ENCODE data around the gene CAMK2A. TPM values are rescaled to one million over a fixed set of nuclear protein-coding genes. Genes with fewer than 3 reads are reported as not detected.

Gene CAMK2A
- polyA plus RNA-seq, 1 donor: 1.1 TPM

DNA sequence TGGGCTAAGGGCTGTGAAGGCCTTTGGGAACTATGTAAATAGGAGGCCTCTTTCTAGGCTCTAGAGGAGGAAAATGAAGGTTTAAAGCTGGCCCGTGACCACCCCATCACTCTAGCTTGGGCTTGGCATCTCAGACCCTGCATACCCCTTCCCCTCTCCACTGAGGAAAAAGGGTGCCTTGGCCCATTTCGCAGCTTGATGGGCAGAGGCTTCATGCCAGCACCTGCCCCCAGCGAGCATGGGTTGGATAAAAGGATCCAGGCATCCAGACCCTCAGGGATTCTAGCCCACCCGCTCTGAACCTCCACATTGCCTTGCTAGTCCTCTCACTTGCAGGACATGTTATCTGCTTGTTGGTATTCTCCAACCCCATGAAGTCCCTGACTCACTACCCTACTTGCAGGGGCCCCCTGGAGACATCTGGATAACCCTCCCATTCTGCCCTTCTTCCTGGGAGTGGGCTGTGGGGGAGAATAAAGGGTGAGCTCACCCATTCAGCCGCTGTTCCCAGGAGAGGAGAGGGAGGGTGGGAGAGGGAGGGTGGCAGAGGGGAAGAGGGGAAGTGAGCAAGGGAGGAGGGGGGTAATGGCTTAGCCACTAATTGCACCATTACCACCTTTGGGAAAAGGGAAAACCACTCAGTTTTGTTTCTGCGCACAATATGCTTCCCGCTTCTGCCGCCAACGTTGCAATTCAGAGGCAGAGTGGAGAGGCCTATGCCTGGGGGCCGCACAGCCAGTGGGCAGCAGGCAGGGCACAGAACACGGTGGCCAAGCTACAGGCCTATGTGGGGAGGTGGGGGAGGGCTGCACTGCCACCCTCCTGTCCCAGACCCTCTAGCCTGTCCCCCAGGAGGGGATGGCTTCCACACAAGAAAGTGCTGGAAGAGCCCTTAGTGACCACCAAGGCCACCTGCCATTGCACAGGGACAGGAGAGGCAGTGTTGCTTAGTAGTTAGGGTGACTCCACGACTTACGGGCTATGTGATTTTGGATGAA lies 2.1 kb upstream of the CAMK2A start:
- H3K4me3 ChIP-seq (ENCODE audit: low read length): no peak overlapping the region
- no peaks in the 10 kb centered on the region for H3K9me3 ChIP-seq (ENCODE audit: control insufficient read depth, low read depth, low read length)
- H3K27me3 ChIP-seq (ENCODE audit: control insufficient read depth, insufficient read depth, low read length): peaks cover 9% of the 10 kb centered on the region
- no peak for DNase-seq
- 100% methylated on average over 2 of the region's 13 CpGs for WGBS (ENCODE audit: insufficient coverage, low lambda C conversion rate)
- H3K4me1 ChIP-seq (ENCODE audit: control insufficient read depth, insufficient read depth, low read length): peaks cover 35% of the 10 kb centered on the region
- peaks cover 3% of the 10 kb centered on the region for H3K36me3 ChIP-seq (ENCODE audit: control insufficient read depth, insufficient read depth, low read length)
- no peak overlapping the region for H3K27ac ChIP-seq (ENCODE audit: low read length)

DNA sequence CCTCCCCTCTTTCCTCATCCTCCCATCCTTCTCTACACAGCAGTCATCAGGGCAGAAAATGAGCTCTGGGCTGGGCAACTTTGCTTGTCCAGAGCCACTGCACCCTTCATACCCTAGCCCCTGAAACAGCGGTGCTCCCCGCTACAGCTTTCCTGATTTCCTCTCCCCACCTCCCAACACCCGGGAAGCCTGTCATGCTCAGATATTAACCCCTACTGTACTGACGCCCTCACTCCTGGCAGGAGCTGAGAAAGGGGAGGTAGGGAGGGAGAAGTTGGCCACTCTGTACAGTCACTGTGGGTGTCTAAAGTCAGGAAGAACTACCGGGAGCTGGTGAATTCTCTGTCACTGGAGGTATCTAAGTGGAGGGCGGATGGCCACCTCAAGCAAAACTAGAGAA lies 782 bp downstream of the CAMK2A start:
- H3K27ac ChIP-seq (ENCODE audit: low read length): no peak overlapping the region
- peaks cover 7% of the 10 kb centered on the region for H3K4me1 ChIP-seq (ENCODE audit: control insufficient read depth, insufficient read depth, low read length)
- no peak for DNase-seq
- no CpG with 5 or more reads among the region's 6 CpGs for WGBS (ENCODE audit: insufficient coverage, low lambda C conversion rate)
- H3K9me3 ChIP-seq (ENCODE audit: control insufficient read depth, low read depth, low read length): no peaks in the 10 kb centered on the region
- no peak overlapping the region for H3K4me3 ChIP-seq (ENCODE audit: low read length)
- H3K27me3 ChIP-seq (ENCODE audit: control insufficient read depth, insufficient read depth, low read length): peaks cover 9% of the 10 kb centered on the region
- no peaks in the 10 kb centered on the region for H3K36me3 ChIP-seq (ENCODE audit: control insufficient read depth, insufficient read depth, low read length)

DNA sequence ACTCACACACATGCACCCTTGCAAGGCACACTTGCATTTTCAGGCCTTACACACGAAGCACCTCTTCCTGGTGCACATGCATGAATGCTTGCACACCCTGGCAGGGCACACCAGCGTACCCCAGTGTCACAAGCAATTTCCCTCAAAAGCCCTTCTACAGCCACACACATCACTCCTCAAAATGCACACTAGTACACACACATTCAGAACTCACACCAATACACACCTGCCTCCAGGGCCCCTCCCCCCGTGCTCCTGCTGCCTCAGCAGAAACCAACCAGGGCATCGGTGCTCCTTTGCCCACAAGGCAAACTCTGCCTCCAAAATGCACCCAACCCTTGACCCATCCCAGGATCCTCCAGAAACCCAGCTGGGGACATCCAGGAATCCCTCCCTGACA lies 1.2 kb downstream of the CAMK2A start:
- WGBS (ENCODE audit: insufficient coverage, low lambda C conversion rate): no CpG with 5 or more reads among the region's 4 CpGs
- no peaks in the 10 kb centered on the region for H3K36me3 ChIP-seq (ENCODE audit: control insufficient read depth, insufficient read depth, low read length)
- no peak overlapping the region for H3K27ac ChIP-seq (ENCODE audit: low read length)
- no peaks in the 10 kb centered on the region for H3K9me3 ChIP-seq (ENCODE audit: control insufficient read depth, low read depth, low read length)
- DNase-seq: no peak
- H3K4me3 ChIP-seq (ENCODE audit: low read length): no peak overlapping the region
- peaks cover 9% of the 10 kb centered on the region for H3K27me3 ChIP-seq (ENCODE audit: control insufficient read depth, insufficient read depth, low read length)
- H3K4me1 ChIP-seq (ENCODE audit: control insufficient read depth, insufficient read depth, low read length): peaks cover 2% of the 10 kb centered on the region

DNA sequence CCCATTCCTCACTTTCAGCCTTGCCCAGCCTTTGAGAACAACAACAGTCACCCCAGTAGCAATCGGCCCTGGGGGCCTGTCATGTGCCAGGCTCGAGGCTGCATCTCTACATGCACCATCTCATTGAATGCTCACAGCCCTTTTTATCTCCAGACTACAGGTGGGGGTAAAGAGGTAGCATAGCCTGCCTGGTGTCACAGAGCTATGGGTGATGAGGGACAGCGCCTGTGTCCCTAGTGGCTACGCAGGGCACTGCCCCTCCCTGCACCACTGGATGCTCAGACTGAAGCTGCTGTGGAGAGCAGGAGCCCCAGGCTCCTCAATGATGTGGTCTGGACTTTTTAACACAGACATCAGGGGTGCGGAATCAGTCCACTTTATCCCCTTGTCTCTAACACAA lies 2.8 kb downstream of the CAMK2A start:
- Histone ChIP-seq H3K27me3 (ENCODE audit: control insufficient read depth, insufficient read depth, low read length) (peaks cover 13% of the 10 kb centered on the region), H3K9me3 (ENCODE audit: control insufficient read depth, low read depth, low read length) (no peaks in the 10 kb centered on the region), H3K4me3 (ENCODE audit: low read length) (no peak overlapping the region), H3K27ac (ENCODE audit: low read length) (no peak overlapping the region), H3K4me1 (ENCODE audit: control insufficient read depth, insufficient read depth, low read length) (no peaks in the 10 kb centered on the region), H3K36me3 (ENCODE audit: control insufficient read depth, insufficient read depth, low read length) (no peaks in the 10 kb centered on the region)
- no CpG with 5 or more reads among the region's 5 CpGs for WGBS (ENCODE audit: insufficient coverage, low lambda C conversion rate)
- no peak for DNase-seq

DNA sequence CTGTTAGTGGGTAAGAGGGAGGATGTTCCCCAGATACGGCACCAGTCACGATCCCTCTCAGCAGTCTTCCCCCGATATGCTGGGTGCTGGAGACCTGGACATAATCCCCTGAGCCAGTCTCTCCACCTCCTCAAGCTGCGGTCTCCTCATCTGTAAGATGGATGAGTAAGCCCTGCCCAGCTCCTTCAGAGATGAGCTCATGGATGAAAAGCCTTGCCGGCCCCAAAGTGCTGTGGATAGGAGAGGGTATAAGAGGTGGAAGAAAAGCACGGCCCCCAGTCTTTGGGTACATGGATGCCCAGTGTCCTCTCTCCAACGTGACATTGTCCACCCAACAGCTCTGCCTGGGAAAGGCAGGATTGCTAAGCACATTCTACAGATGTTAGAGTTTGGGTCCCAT lies 4.5 kb downstream of the CAMK2A start:
- Histone ChIP-seq H3K9me3 (ENCODE audit: control insufficient read depth, low read depth, low read length) (no peaks in the 10 kb centered on the region), H3K4me1 (ENCODE audit: control insufficient read depth, insufficient read depth, low read length) (no peaks in the 10 kb centered on the region), H3K27ac (ENCODE audit: low read length) (no peak overlapping the region), H3K36me3 (ENCODE audit: control insufficient read depth, insufficient read depth, low read length) (no peaks in the 10 kb centered on the region), H3K27me3 (ENCODE audit: control insufficient read depth, insufficient read depth, low read length) (peaks cover 17% of the 10 kb centered on the region), H3K4me3 (ENCODE audit: low read length) (no peak overlapping the region)
- WGBS (ENCODE audit: insufficient coverage, low lambda C conversion rate): 94% methylated on average over 2 of the region's 7 CpGs
- DNase-seq: no peak

DNA sequence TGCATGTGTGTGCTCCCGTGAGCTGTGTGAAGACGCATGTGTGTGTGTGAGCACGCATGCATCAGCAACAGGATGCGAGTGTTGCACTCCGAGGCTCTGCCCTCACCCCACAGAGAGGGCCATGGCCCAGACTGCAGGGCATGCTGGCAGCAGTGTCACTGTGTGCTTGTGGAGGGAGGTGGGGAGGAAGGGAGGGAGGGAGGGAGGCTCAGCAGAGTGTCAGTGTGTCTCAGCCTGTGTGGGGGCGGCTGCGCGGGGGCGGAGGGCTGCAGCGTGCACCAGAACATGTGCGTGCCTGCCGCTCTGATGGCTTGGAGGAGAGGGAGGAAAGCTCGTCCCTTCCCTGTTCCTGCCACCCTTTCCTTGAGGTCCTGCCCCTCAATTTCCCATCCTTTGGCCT lies 5.3 kb downstream of the CAMK2A start:
- Histone ChIP-seq H3K36me3 (ENCODE audit: control insufficient read depth, insufficient read depth, low read length) (no peaks in the 10 kb centered on the region), H3K27me3 (ENCODE audit: control insufficient read depth, insufficient read depth, low read length) (peaks cover 16% of the 10 kb centered on the region), H3K4me1 (ENCODE audit: control insufficient read depth, insufficient read depth, low read length) (no peaks in the 10 kb centered on the region), H3K27ac (ENCODE audit: low read length) (no peak overlapping the region), H3K9me3 (ENCODE audit: control insufficient read depth, low read depth, low read length) (no peaks in the 10 kb centered on the region), H3K4me3 (ENCODE audit: low read length) (no peak overlapping the region)
- DNase-seq: no peak
- WGBS (ENCODE audit: insufficient coverage, low lambda C conversion rate): no CpG with 5 or more reads among the region's 13 CpGs

DNA sequence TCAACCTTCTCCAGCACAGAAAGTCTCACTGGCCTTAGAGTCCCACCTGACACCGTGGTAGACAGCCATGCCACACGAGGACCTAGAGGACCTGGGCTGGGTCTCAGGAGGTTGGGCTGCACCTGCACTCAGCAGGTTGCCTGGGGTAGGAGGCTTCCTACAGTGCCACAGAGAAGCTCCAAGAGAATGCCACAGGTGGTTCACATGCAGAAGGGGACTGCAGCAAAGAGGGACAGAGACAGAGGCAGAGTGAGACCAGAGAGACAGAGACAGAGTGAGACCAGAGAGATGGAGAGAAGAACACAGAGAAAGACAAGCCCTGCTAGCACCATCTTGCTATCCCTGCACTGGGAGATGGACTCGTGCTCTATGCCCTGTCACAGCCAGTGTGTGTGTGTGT lies 5.7 kb downstream of the CAMK2A start:
- DNase-seq: no peak
- H3K4me3 ChIP-seq (ENCODE audit: low read length): no peak overlapping the region
- no peak overlapping the region for H3K27ac ChIP-seq (ENCODE audit: low read length)
- H3K36me3 ChIP-seq (ENCODE audit: control insufficient read depth, insufficient read depth, low read length): no peaks in the 10 kb centered on the region
- H3K4me1 ChIP-seq (ENCODE audit: control insufficient read depth, insufficient read depth, low read length): no peaks in the 10 kb centered on the region
- H3K9me3 ChIP-seq (ENCODE audit: control insufficient read depth, low read depth, low read length): no peaks in the 10 kb centered on the region
- H3K27me3 ChIP-seq (ENCODE audit: control insufficient read depth, insufficient read depth, low read length): peaks cover 16% of the 10 kb centered on the region
- no CpG with 5 or more reads among the region's 3 CpGs for WGBS (ENCODE audit: insufficient coverage, low lambda C conversion rate)

DNA sequence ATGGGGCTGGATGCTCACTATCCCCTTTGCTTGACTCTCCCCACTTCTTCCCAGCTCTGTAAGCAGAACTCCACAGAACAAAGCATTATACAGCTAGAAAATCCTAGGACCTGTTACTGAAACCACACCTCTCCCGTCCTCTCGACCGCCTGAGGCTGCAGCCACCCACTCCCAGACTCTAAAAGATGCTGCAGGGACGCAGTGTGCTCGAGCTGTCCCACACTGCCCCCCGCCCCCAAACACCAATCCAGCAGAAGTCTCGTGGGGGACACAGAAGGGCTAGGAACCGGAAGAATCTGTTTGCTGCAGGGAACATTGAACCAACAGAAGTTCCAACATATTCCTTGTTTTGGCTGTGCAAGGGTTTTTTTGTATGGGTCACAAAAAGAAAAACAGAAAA lies 7.6 kb downstream of the CAMK2A start:
- peaks cover 16% of the 10 kb centered on the region for H3K27me3 ChIP-seq (ENCODE audit: control insufficient read depth, insufficient read depth, low read length)
- DNase-seq: no peak
- H3K9me3 ChIP-seq (ENCODE audit: control insufficient read depth, low read depth, low read length): no peaks in the 10 kb centered on the region
- H3K36me3 ChIP-seq (ENCODE audit: control insufficient read depth, insufficient read depth, low read length): no peaks in the 10 kb centered on the region
- no peak overlapping the region for H3K4me3 ChIP-seq (ENCODE audit: low read length)
- no CpG with 5 or more reads among the region's 8 CpGs for WGBS (ENCODE audit: insufficient coverage, low lambda C conversion rate)
- no peak overlapping the region for H3K27ac ChIP-seq (ENCODE audit: low read length)
- H3K4me1 ChIP-seq (ENCODE audit: control insufficient read depth, insufficient read depth, low read length): no peaks in the 10 kb centered on the region

DNA sequence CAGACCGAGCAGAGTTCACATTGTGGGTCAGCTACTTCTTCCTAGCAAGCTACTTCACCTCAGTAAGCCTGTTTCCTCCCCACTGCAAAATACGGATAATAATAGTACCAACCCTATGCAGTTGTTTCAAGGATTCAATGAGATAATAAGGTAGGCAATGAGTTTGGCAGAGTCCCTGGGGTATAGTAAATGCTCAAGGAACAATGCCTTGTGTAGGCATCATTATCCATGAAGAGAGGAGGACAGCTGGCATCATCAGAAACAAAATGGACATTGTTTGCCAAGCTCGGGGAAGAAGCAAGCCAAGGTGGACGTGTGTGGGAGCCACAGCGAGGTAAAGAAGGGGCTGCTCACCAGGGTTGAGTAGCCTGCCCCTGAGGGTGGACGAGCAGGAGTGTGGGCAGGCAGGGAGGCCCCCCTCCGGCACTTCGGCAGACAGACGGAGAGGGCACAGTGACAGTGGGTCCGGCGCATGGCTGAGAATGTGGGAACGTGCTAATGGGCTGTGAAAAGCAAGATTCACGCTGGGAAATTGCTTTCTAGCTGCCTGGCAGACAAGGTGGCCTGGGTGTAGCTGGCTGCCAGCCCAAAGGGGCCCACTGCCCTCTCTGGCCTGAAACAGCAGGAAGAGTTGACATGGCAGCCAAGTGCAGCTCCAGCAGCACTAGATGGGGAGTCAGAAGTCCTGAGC lies 10.1 kb downstream of the CAMK2A start:
- peaks cover 16% of the 10 kb centered on the region for H3K27me3 ChIP-seq (ENCODE audit: control insufficient read depth, insufficient read depth, low read length)
- no peaks in the 10 kb centered on the region for H3K9me3 ChIP-seq (ENCODE audit: control insufficient read depth, low read depth, low read length)
- no peak for DNase-seq
- H3K27ac ChIP-seq (ENCODE audit: low read length): no peak overlapping the region
- WGBS (ENCODE audit: insufficient coverage, low lambda C conversion rate): no CpG with 5 or more reads among the region's 13 CpGs
- no peak overlapping the region for H3K4me3 ChIP-seq (ENCODE audit: low read length)
- H3K4me1 ChIP-seq (ENCODE audit: control insufficient read depth, insufficient read depth, low read length): no peaks in the 10 kb centered on the region
- no peaks in the 10 kb centered on the region for H3K36me3 ChIP-seq (ENCODE audit: control insufficient read depth, insufficient read depth, low read length)

DNA sequence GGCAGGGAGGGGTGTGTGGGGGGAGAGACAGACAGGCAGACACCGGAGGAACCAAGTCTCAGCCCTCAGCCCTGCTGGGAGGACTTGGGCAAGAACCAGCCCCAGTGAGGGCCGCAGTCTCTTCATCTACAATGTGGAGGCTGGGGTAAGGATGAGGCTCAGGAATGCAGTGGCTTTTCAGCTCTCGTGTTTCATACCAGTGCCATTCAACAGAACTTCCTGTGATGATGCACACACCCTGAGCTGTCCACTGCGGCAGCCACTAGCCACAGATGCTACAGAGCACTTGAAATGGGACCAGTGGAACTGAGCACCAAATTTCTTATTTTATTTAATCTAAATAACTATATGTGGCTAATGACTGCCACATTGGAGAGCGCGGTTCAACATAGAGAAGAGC lies 10.7 kb downstream of the CAMK2A start:
- H3K4me1 ChIP-seq (ENCODE audit: control insufficient read depth, insufficient read depth, low read length): no peaks in the 10 kb centered on the region
- H3K36me3 ChIP-seq (ENCODE audit: control insufficient read depth, insufficient read depth, low read length): no peaks in the 10 kb centered on the region
- no peak overlapping the region for H3K27ac ChIP-seq (ENCODE audit: low read length)
- H3K9me3 ChIP-seq (ENCODE audit: control insufficient read depth, low read depth, low read length): no peaks in the 10 kb centered on the region
- no CpG with 5 or more reads among the region's 6 CpGs for WGBS (ENCODE audit: insufficient coverage, low lambda C conversion rate)
- peaks cover 16% of the 10 kb centered on the region for H3K27me3 ChIP-seq (ENCODE audit: control insufficient read depth, insufficient read depth, low read length)
- no peak overlapping the region for H3K4me3 ChIP-seq (ENCODE audit: low read length)
- no peak for DNase-seq

Measured in large intestine (tissue), 3 donors.